Mesothelial cell of epicardium (in vitro differentiated cells): ENCODE results near the gene NSUN4. TPM values are rescaled to one million over a fixed set of nuclear protein-coding genes. Genes with fewer than 3 reads are reported as not detected.

ENCODE experiments used
- DNase-seq, 2 experiments: peaks; one replicate each; pipeline ENCODE4 v3.0.0; 2021; ENCODE audit warnings: low spot score in 2 of 2; ENCODE audit not compliant: unreplicated experiment in 2 of 2
- H3K27ac Mint-ChIP-seq: 2 replicates; pipeline ENCODE4 v1.8.0; 2021; ENCODE audit warnings: mixed read lengths
- H3K27me3 Mint-ChIP-seq: 2 replicates; pipeline ENCODE4 v1.8.0; 2021; ENCODE audit warnings: low read depth, mixed read lengths
- H3K36me3 Mint-ChIP-seq: 2 replicates; pipeline ENCODE4 v1.8.0; 2021; ENCODE audit warnings: mixed read lengths
- H3K4me1 Mint-ChIP-seq: 2 replicates; pipeline ENCODE4 v1.8.0; 2021; ENCODE audit warnings: mixed read lengths
- H3K4me3 Mint-ChIP-seq: 2 replicates; pipeline ENCODE4 v1.8.0; 2021; ENCODE audit warnings: mild to moderate bottlenecking, moderate library complexity, mixed read lengths
- H3K9me3 Mint-ChIP-seq: 2 replicates; pipeline ENCODE4 v1.8.0; 2021; ENCODE audit warnings: mixed read lengths
- CTCF ChIP-seq: fragments of 200-600 bp; sonication (generic); IDR thresholded peaks from one replicate; pipeline ENCODE4 v1.5.0; 2021; ENCODE audit warnings: antibody characterized with exemption; ENCODE audit not compliant: unreplicated experiment
- total RNA-seq: library from RNA; stranded (reverse); gene quantifications from 3 replicates; pipeline ENCODE4 v1.2.1, GENCODE V29; 2021

NSUN4 gene
- total RNA-seq, 1 donor from 2014 or later: 23.5 TPM

GRCh38 chr1:46301808-46302640, 38.6 kb upstream of the NSUN4 start:
- H3K27ac Mint-ChIP-seq: peak overlapping the region; percentile 100
- peaks cover 11% of the 10 kb centered on the region for H3K36me3 Mint-ChIP-seq
- H3K27me3 Mint-ChIP-seq: no peaks in the 10 kb centered on the region
- no peaks in the 10 kb centered on the region for H3K9me3 Mint-ChIP-seq
- peak; percentile 30 to 72 for DNase-seq
- peaks cover 35% of the 10 kb centered on the region for H3K4me1 Mint-ChIP-seq
- TF ChIP-seq CTCF: no peak
- peak overlapping the region; percentile 95 for H3K4me3 Mint-ChIP-seq

GRCh38 chr1:46302641-46303037, 38.0 kb upstream of the NSUN4 start:
- Mint-ChIP-seq H3K4me1 (peaks cover 39% of the 10 kb centered on the region), H3K27me3 (no peaks in the 10 kb centered on the region), H3K36me3 (peaks cover 5% of the 10 kb centered on the region), H3K9me3 (no peaks in the 10 kb centered on the region), H3K27ac (peak overlapping the region; percentile 100), H3K4me3 (peak overlapping the region; percentile 95)
- peak in 1 of 2 experiments; percentile 27 for DNase-seq
- TF ChIP-seq CTCF: no peak

- no peaks in the 10 kb centered on the region for H3K36me3 Mint-ChIP-seq
- peak; percentile 86 to 95 for DNase-seq
- peak within 1 kb of the TSS; percentile 95 for H3K4me3 Mint-ChIP-seq
- peaks cover 43% of the 10 kb centered on the region for H3K4me1 Mint-ChIP-seq
- no peaks in the 10 kb centered on the region for H3K9me3 Mint-ChIP-seq
- TF ChIP-seq CTCF: no peak
- H3K27me3 Mint-ChIP-seq: no peaks in the 10 kb centered on the region
- peak within 1 kb of the TSS; percentile 100 for H3K27ac Mint-ChIP-seq
Observed at GRCh38 chr1:46303038-46303871, 37.4 kb upstream of the NSUN4 start, which contains the start of the genes LRRC41 and UQCRH. Gene LRRC41 (minus strand): TSS chr1:46303616. CDS start chr1:46303322, 294 bp downstream. Gene UQCRH (plus strand): TSS chr1:46303698. CDS start chr1:46303767, 69 bp downstream.

- peak overlapping the region; percentile 95 for H3K4me3 Mint-ChIP-seq
- H3K27ac Mint-ChIP-seq: peak overlapping the region; percentile 100
- no peak for TF ChIP-seq CTCF
- DNase-seq: no peak
- H3K27me3 Mint-ChIP-seq: no peaks in the 10 kb centered on the region
- H3K9me3 Mint-ChIP-seq: no peaks in the 10 kb centered on the region
- H3K36me3 Mint-ChIP-seq: peaks cover 2% of the 10 kb centered on the region
- peaks cover 41% of the 10 kb centered on the region for H3K4me1 Mint-ChIP-seq
Observed at GRCh38 chr1:46303872-46304326, 36.7 kb upstream of the NSUN4 start.

GRCh38 chr1:46306159-46306530, 34.5 kb upstream of the NSUN4 start:
- peak overlapping the region; percentile 27 for H3K4me3 Mint-ChIP-seq
- DNase-seq: no peak
- TF ChIP-seq CTCF: no peak
- peaks cover 28% of the 10 kb centered on the region for H3K4me1 Mint-ChIP-seq
- peaks cover 14% of the 10 kb centered on the region for H3K36me3 Mint-ChIP-seq
- H3K27ac Mint-ChIP-seq: no peak overlapping the region
- no peaks in the 10 kb centered on the region for H3K27me3 Mint-ChIP-seq
- H3K9me3 Mint-ChIP-seq: no peaks in the 10 kb centered on the region
